ENCODE results near the gene TOX2.

DNA sequence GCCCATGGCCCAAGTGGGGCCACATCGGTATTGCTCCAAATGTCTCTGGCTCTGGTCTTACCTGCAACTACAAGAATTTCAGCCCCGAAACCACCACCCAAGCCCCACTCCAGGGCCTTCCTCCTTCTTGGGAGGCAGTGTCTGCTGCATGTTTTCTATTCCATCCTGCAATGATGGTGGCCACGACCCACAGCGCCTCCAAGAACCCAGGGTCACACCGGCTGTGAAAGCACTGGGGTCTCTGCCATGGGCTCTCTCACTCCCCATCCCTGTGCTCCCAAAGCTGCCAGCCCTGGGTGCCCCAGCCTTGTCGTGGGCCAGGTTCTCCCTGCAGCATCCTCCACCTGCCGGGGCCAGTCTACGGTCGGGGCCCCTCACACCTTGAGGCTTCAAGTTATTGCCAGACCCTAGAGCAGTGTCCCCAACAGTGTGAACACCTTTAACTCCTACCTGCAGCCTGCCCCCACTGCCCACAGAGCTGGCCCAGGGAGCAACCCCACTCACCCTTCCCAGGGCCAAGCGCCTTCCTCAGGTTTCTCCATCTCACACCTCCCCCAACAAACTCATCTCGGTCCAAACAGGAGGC is 157.0 kb downstream of the TOX2 start:
- TF ChIP-seq, protein P1, sequence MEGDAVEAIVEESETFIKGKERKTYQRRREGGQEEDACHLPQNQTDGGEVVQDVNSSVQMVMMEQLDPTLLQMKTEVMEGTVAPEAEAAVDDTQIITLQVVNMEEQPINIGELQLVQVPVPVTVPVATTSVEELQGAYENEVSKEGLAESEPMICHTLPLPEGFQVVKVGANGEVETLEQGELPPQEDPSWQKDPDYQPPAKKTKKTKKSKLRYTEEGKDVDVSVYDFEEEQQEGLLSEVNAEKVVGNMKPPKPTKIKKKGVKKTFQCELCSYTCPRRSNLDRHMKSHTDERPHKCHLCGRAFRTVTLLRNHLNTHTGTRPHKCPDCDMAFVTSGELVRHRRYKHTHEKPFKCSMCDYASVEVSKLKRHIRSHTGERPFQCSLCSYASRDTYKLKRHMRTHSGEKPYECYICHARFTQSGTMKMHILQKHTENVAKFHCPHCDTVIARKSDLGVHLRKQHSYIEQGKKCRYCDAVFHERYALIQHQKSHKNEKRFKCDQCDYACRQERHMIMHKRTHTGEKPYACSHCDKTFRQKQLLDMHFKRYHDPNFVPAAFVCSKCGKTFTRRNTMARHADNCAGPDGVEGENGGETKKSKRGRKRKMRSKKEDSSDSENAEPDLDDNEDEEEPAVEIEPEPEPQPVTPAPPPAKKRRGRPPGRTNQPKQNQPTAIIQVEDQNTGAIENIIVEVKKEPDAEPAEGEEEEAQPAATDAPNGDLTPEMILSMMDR (conservative IDR thresholded peaks at IDR 0.05; ENCODE audit: low read length): no peak
- no peak for TF ChIP-seq EZH2phosphoT487 (IDR thresholded peaks at IDR 0.05; ENCODE audit: borderline replicate concordance, low read depth, low read length)
